Activated CD8-positive, alpha-beta memory T cell treated with anti-CD3 and anti-CD28 coated beads for 36 hours (primary cell): Measurements from ENCODE around the gene PRICKLE4. TPM values are rescaled to one million over a fixed set of nuclear protein-coding genes. Genes with fewer than 3 reads are reported as not detected.

Experiments used
- CTCF ChIA-PET: fragments of 350-600 bp; sonication (Branson Sonifier 250); formaldehyde crosslinking; loops from one replicate; lab custom pipeline; 2021; ENCODE audit warnings: antibody characterized with exemption; lab: Charles Lee
- POLR2A ChIA-PET: fragments of 350-600 bp; sonication (Branson Sonifier 250); formaldehyde crosslinking; loops from one replicate; lab custom pipeline; 2021; ENCODE audit warnings: antibody characterized with exemption; lab: Charles Lee
- total RNA-seq, 2 experiments: library from RNA; stranded (reverse); gene quantifications; one replicate each; pipeline ENCODE4 v1.2.3, GENCODE V29; 2021

PRICKLE4 gene
- not detected for total RNA-seq

GRCh38 chr6:41780551-41781365 is at the start of gene PRICKLE4:
TSS of gene PRICKLE4 (plus strand) at chr6:41780782. CDS start at chr6:41783474, 2,692 bp downstream.
- CTCF ChIA-PET = interaction anchor here (0.6 to 1.0 kb wide), 4 partner anchors 47 to 434 kb away, joined by 3 read pairs; no protein-coding TSS in a partner anchor
- POLR2A ChIA-PET = no interaction called here

DNA sequence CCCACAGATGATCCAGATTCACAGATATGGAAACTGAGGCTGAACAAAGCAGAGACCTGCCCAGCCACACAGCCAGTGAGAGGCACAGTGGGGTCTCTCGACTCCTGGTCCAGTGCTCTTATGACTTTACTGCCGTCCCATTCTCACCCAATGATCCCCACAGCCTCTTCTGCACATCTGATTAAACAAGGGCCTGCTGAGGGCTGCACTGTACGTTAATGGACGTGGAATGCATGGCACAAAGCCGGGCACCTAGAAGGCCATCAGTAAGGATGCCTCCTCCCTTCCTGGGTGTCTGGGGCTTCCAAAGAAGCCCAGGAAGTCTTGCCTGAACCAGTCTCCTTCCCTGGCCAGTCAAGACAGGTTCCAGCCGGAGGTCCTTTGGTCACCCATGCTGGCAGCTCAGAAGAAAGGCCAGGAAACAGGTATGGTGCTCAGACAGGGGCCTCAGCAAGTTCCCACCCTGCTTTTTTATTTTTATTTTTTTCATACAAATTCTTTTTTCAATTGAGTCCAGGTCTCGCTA is 49.0 kb upstream of the PRICKLE4 start:
- POLR2A ChIA-PET = no interaction called here
- CTCF ChIA-PET = interaction anchor here (0.5 to 1.3 kb wide), 2 partner anchors 26 to 331 kb away, joined by 4 read pairs; no protein-coding TSS in a partner anchor

DNA sequence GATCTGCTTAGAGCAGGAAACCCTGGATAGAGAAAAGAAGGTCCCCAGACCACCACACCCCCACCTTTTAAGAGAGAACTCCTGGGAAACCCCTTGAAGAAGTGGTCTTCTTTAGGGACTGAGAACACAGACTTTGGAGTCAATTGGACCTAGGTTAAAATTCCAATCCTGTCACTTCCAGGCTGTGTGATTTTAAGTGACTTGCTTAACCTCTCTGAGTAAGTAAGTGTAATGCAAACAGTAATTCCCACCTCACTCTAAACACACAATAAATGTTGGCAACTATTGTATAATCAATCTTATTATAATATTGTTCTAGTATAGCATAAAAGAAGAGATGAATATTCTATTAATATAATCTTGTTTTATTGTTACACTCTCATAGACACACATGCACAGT is 48.4 kb upstream of the PRICKLE4 start:
- ChIA-PET CTCF (no interaction called here), POLR2A (no interaction called here)

DNA sequence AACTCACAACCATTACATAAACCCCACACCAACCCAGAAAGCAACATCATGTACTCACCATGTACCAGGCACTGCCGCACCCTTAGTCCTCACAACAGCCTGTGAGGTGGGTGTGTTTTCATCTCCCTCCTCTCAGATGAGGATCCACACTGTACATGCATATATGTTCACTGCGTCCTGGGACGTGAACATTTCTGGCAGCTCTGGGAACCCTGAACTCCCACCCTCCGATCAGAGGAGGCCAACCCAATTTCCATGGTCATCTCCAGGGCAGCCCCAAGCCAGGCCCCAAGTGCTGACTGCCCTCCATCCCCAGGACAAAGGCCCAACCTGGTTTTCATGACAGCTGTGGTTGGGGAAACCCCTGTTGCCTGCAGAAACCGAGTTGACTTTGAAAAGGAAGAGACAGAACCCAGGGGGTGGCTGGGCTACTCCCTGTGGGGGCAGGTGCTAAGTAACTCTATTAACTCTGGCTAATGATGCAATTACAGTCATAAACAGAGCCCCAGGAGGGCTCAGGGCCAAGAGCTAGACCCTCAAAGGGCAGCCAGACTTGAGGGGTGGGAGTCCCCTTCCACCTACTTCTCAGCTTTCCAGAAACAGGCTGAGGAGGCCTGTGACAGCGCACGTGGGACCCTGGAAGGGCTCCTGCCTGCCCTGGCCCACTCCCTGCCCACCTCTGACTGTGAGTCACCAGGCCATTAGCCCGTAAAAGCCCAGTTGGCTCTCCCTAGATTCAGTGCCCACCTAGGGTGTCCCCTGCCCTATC is 47.8 kb upstream of the PRICKLE4 start:
- ChIA-PET CTCF (interaction anchor here (1.0 to 2.6 kb wide), 6 partner anchors 9 to 200 kb away, joined by 3 to 22 read pairs (median 6); no protein-coding TSS in a partner anchor), POLR2A (interaction anchor here (2.5 kb wide), 1 partner anchor 26 kb away, joined by 14 read pairs; no protein-coding TSS in a partner anchor)

DNA sequence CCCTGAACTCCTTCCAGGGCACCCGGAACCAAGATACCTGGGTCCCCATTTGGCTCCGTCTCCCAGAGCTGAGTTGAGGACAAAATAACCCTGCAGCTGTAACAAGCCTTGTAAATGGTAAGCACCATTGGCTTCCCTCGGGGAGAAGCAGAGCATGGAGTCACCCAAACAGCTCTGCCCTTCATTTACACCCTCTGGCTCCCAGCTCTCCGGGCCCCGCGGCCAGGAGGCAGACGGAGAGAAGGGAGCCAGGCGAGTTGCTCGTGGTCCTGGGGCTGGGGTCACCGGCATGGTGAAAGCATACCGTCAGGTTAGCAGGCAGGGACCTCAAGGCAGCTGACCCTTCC is 47.2 kb upstream of the PRICKLE4 start:
- ChIA-PET POLR2A (interaction anchor here (2.5 kb wide), 1 partner anchor 27 kb away, joined by 14 read pairs; no protein-coding TSS in a partner anchor), CTCF (interaction anchor here (1.0 to 2.6 kb wide), 6 partner anchors 9 to 201 kb away, joined by 3 to 22 read pairs (median 6); no protein-coding TSS in a partner anchor)

DNA sequence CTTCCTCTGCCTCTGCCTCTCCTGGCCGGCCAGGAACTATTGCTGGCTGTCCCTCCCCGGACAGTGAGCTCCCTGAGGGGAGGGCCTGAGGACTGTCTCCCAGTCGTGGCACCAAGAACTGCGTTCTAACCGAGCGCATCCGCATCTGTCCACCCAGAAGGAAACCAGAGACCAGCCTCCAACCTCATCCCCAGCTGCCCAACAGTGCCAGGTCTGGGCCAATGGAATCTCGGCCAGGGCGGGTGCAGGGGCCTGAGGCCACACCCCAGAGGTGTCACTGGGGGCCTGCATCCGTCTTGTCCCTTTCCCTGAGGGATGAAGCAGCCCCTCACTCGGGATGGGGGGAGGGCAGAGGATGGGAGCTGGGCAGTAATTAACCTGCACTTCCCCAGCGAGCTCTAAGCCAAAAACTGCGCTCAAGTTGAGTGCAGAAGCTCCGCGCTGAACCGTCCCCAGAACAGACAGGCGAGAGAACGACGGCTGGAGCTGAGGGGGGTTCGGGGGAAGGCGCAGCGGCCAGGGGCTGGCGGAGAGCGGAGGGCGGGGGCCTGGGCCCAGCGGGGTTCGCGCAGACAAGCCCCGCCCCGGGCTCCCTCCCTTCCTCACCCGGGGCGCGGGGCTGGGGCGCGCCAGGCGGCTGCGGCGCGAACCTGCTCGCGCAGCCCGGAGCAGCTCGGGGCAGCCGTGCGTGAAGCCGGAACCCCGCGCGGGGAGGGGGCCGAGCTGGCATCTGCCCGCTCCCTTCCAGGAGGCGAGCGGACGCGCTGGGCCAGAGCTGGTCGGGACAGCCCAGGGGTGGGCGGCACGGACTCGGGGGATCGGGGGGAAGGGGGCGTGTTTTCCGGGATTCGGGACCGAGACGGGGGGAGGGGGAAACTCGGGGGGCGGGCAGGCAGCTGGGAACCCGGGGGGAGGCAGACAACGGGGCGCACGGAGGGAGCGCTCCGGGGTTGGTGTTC is 46.6 kb upstream of the PRICKLE4 start:
- CTCF ChIA-PET = interaction anchor here (0.9 to 2.6 kb wide), 9 partner anchors 10 to 310 kb away, joined by 3 to 22 read pairs (median 4); no protein-coding TSS in a partner anchor
- POLR2A ChIA-PET = interaction anchor here (2.5 kb wide), 1 partner anchor 27 kb away, joined by 14 read pairs; no protein-coding TSS in a partner anchor

DNA sequence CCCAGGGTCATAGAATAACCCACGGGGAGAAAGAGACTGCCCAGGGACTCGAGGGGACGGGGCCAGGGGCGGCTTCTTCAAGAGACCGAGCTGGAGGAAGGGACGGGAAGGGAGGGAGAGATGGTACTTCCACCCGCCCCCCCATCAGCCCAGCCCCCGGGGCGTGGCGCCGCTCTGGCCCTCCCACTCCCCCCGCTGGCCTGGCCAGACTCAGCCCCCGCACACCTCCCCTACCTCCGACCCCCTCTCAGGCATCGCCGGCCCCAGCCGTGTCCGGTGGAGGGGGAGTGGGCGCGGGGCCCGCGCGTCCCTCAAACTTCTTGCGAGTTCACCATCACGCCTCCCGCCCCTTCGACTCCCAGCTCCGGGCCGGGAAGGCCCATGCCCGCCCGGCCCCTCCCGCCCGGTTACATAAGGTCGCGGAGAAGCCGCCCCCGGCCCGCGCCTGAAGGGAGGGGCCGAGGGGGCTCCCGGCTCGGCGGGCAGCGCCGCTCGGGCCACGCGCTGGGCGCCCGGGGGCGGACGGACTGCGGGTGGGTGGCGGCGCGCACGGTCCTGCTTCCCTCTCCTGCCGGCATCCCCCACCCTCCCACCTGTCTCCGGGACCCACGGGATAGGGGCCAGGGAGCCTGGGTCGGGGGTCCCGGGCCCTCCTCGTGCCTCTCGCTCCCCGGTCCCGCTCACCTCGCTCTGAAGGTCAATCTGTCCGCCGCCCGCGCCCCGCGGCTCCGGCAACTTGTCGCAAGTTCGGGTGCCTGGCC is 45.7 kb upstream of the PRICKLE4 start:
- CTCF ChIA-PET = interaction anchor here (0.8 to 2.6 kb wide), 6 partner anchors 20 to 309 kb away, joined by 3 to 22 read pairs (median 5); no protein-coding TSS in a partner anchor
- POLR2A ChIA-PET = interaction anchor here (2.5 kb wide), 1 partner anchor 28 kb away, joined by 14 read pairs; no protein-coding TSS in a partner anchor

DNA sequence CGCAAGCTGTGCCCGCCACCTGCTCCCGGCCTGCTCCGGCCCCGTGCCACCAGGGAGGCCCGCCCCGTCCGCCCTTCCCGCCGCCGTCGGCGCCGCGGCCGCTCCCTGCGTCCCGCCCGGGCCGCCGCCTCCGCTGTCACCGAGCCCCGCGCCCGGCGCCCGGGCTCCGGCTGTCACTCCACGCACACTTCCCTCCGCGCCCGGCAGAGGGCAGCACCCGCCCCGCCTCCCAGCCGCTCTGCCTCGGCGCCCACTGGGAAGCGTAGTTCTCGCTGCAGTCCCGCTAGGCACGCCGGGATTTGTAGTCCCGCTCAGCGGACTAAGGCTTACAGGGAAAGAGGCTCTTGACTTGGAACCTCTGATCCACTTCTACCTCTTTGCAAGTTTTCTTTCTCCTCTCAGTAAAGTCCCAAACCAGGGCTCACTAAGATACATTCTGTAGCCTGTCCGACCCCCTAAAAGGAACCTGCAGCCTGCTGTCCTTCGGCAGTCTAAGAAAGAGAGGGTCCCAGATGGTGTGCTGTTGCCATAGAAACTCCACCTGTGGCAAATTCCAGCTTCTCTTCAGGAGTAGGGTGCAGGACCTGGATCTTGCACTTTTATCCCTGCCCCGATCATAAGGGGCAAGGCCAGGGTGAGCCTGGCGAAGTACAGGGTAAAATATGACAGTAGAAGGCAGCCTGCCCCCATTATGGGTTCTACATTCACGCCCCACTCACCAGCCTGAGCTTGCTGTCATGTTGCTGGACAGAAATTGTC is 45.0 kb upstream of the PRICKLE4 start, which contains the start of gene TFEB:
TFEB (minus strand) TSS at position 182 of the 759 bp plus-strand sequence. CDS start 44,395 bp downstream, outside the sequence.
- POLR2A ChIA-PET = interaction anchor here (2.5 kb wide), 1 partner anchor 29 kb away, joined by 14 read pairs; no protein-coding TSS in a partner anchor
- CTCF ChIA-PET = interaction anchor here (0.6 to 1.7 kb wide), 7 partner anchors 10 to 309 kb away, joined by 3 to 5 read pairs (median 3); partner anchors contain the start of gene TOMM6

GRCh38 chr6:41736186-41736733 is 44.3 kb upstream of the PRICKLE4 start:
- ChIA-PET CTCF (interaction anchor here (0.6 to 1.4 kb wide), 4 partner anchors 10 to 189 kb away, joined by 3 to 4 read pairs (median 3); partner anchors contain the start of gene TOMM6), POLR2A (no interaction called here)

GRCh38 chr6:41736800-41737555 is 43.6 kb upstream of the PRICKLE4 start:
- POLR2A ChIA-PET = no interaction called here

DNA sequence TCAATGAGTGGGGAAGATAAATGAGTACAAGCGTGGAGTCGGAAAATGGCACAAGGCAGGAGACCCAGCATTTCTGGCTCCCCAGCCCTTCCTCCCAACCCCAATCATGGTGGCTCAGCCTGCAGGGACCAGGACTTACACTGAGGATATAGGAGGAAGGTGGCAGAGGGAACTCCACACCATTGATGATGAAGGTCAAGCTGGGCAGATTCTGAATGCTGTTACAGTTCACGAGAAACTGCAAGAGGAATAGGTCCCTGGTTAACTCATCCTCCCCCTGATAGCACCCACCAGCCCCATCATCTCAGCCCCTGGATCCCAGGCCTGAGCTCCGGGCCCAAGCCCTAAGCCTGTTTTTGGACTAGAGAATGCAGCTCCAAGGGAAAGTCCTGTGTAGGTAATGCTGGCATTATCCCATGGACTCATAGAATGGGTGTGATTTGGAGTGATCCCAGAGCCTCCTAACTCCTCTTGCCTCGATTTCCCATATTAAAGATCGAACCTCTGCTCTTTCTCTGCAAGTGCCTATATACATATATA is 42.9 kb upstream of the PRICKLE4 start:
- POLR2A ChIA-PET = no interaction called here
- CTCF ChIA-PET = no interaction called here

More at GRCh38 chr6:41736800-41737555, 43.6 kb upstream of the PRICKLE4 start:
- CTCF ChIA-PET = interaction anchor here (1.4 kb wide), 1 partner anchor 38 kb away, joined by 4 read pairs; no protein-coding TSS in a partner anchor

GRCh38 chr6:41739041-41739440 is 41.5 kb upstream of the PRICKLE4 start:
- ChIA-PET POLR2A (no interaction called here), CTCF (no interaction called here)

DNA sequence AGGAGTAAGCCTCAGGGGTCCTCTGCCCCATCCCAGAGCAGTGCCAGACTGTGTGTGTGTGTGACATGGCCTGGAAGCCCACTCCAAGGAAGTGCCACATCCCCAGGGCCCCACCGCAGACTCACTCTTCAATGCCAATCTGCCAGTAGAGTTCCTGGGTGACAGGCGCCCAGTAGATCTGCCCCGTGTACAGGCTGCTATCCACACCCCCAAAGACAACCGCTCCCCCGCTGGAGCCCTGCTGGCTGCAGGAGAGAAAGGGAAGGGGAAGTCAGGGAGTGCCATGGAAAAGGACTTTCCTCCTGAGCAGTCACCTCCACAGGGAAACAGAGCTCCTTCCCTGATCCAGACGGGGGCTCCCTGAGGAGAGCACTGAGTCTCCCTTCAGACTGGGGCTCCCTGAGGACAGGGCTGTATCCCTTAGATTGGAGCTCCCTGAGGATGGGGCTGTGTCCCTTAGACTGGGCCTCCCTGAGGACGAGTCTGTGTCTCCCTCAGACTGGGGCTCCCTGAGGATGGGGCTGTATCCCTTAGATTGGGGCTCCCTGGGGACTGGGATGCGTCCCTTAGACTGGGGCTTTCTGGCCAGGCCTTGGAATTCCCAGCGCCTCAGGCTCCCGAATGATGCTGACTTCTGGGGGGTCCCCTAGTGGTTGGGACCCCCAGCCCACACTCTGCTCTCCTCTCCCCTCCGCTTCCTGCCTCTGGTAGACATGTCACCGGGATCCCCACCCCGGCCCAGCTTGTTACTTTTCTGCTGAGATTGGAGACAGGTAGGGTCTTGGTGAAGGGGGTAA is 40.0 kb upstream of the PRICKLE4 start:
- POLR2A ChIA-PET = no interaction called here
- CTCF ChIA-PET = no interaction called here
